ENCODE results near the gene GABRR2. TPM values are rescaled to one million over a fixed set of nuclear protein-coding genes. Genes with fewer than 3 reads are reported as not detected.

Gene GABRR2
- total RNA-seq, 1 experiment from 2014 or later: not detected

- Histone ChIP-seq H3K4me3 (ENCODE audit: insufficient read depth, low read depth, low read length) (no peak overlapping the region), H3K27me3 (ENCODE audit: control insufficient read depth, insufficient read depth, low read length) (peaks cover 6% of the 10 kb centered on the region; the same call in 1 of the 2 replicates), H3K36me3 (replicated peaks; ENCODE audit: control insufficient read depth, insufficient read depth, low read length) (no peaks in the 10 kb centered on the region)
- DNase-seq: no peak
Observed at GRCh38 chr6:89348372-89348771, 33.3 kb upstream of the GABRR2 start.

DNA sequence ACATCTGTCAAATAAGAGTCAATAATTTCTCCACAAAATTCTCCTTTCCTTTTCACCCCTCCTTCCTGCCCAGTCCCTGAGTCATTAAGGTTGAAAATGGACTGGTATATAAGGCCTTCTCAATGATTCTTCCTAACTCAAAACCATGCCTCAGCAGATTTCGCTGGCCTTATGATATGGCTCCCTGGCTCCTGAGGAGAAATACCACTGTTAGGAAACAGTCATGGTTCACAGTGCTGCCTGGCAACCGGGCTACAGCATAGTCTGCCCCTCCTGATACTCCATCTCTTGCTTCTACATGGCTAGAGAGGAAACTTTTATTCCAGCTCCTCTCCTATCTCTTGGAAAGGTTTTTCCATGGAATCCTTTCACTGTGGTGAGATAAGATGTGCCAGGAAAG lies 32.7 kb upstream of the GABRR2 start:
- DNase-seq: no peak
- no peak overlapping the region for H3K4me3 ChIP-seq (ENCODE audit: insufficient read depth, low read depth, low read length)

GRCh38 chr6:89346433-89346832 lies 31.3 kb upstream of the GABRR2 start:
- DNase-seq: no peak

More for the DNA sequence above, 32.7 kb upstream of the GABRR2 start:
- peaks cover 6% of the 10 kb centered on the region; the same call in 1 of the 2 replicates for H3K27me3 ChIP-seq (ENCODE audit: control insufficient read depth, insufficient read depth, low read length)
- no peaks in the 10 kb centered on the region for H3K36me3 ChIP-seq (replicated peaks; ENCODE audit: control insufficient read depth, insufficient read depth, low read length)

GRCh38 chr6:89339565-89339964 lies 24.5 kb upstream of the GABRR2 start:
- Histone ChIP-seq H3K4me3 (ENCODE audit: insufficient read depth, low read depth, low read length) (no peak overlapping the region), H3K36me3 (replicated peaks; ENCODE audit: control insufficient read depth, insufficient read depth, low read length) (no peaks in the 10 kb centered on the region), H3K27me3 (ENCODE audit: control insufficient read depth, insufficient read depth, low read length) (no peaks in the 10 kb centered on the region)
- DNase-seq: no peak

More at GRCh38 chr6:89346433-89346832, 31.3 kb upstream of the GABRR2 start:
- H3K27me3 ChIP-seq (ENCODE audit: control insufficient read depth, insufficient read depth, low read length): no peaks in the 10 kb centered on the region
- no peak overlapping the region for H3K4me3 ChIP-seq (ENCODE audit: insufficient read depth, low read depth, low read length)
- H3K36me3 ChIP-seq (replicated peaks; ENCODE audit: control insufficient read depth, insufficient read depth, low read length): no peaks in the 10 kb centered on the region

DNA sequence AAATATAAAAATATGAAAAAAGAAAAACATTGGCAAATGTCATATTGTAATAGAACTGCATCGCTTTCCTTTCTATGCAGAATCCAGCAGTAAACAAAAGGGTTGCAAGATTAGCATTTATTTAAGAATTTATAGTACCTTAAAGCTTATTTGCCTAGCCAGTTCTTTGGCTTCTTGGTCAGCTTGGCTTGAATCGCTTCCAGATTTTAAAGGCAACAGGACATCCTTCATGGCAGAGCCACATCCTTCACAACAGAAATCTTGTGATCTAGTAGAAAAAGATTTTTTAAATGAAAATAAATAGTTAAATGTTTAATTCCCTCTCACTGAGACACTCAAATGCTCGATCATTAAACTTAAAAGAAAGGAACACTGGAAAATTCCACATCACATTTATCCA lies 20.1 kb upstream of the GABRR2 start:
- Histone ChIP-seq H3K27me3 (ENCODE audit: control insufficient read depth, insufficient read depth, low read length) (no peaks in the 10 kb centered on the region), H3K36me3 (replicated peaks; ENCODE audit: control insufficient read depth, insufficient read depth, low read length) (no peaks in the 10 kb centered on the region), H3K4me3 (ENCODE audit: insufficient read depth, low read depth, low read length) (no peak overlapping the region)
- DNase-seq: no peak

- no peak for DNase-seq
- Histone ChIP-seq H3K4me3 (ENCODE audit: insufficient read depth, low read depth, low read length) (no peak overlapping the region), H3K27me3 (ENCODE audit: control insufficient read depth, insufficient read depth, low read length) (no peaks in the 10 kb centered on the region), H3K36me3 (replicated peaks; ENCODE audit: control insufficient read depth, insufficient read depth, low read length) (no peaks in the 10 kb centered on the region)
Observed at GRCh38 chr6:89330910-89331309, 15.8 kb upstream of the GABRR2 start.

DNA sequence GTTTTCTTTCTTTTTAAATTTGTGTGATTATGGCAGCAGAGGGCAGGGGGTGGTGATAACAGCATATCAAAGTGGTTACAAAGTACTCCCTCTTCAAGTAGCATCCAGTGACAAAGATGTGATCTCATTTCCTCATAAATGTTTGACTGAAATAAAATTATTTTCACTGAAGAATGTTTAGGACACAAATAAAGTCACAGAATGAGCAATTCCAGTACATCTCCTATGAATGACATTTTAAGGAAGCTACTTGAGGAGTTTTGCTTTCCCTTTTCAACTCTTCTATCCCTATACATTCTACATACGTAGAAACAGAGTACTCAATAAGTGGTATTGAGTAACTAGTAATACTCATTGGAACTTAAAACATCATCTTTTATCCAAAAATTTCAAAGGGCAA lies 13.9 kb upstream of the GABRR2 start:
- H3K36me3 ChIP-seq (replicated peaks; ENCODE audit: control insufficient read depth, insufficient read depth, low read length): no peaks in the 10 kb centered on the region

GRCh38 chr6:89324304-89324703 lies 9.2 kb upstream of the GABRR2 start:
- H3K4me3 ChIP-seq (ENCODE audit: insufficient read depth, low read depth, low read length): no peak overlapping the region
- DNase-seq: no peak
- no peaks in the 10 kb centered on the region for H3K36me3 ChIP-seq (replicated peaks; ENCODE audit: control insufficient read depth, insufficient read depth, low read length)
- H3K27me3 ChIP-seq (ENCODE audit: control insufficient read depth, insufficient read depth, low read length): no peaks in the 10 kb centered on the region

More for the DNA sequence above, 13.9 kb upstream of the GABRR2 start:
- H3K4me3 ChIP-seq (ENCODE audit: insufficient read depth, low read depth, low read length): no peak overlapping the region
- no peaks in the 10 kb centered on the region for H3K27me3 ChIP-seq (ENCODE audit: control insufficient read depth, insufficient read depth, low read length)
- no peak for DNase-seq

DNA sequence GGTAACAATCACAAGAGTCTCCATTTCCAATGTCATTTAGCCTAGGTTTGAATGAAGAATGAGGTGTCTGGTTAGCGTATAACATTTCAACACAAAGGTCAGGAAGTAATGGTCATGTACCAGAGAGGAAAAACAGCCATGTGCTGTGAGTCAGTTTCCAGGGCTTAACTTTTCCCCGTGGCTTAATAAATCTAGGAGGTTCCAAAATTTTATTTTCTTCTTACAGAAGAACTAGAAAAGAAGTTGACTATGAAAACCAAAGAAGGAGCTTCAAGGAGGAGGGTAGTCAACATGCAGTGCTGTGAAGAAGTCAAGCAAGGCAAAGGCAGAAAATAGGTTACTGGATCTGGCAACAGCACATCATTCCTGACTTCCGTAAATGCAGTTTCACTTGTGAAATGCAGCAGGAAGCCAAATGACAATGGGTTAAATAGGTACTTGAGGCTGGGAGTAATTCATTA lies 8.4 kb upstream of the GABRR2 start:
- Histone ChIP-seq H3K4me3 (ENCODE audit: insufficient read depth, low read depth, low read length) (no peak overlapping the region), H3K36me3 (replicated peaks; ENCODE audit: control insufficient read depth, insufficient read depth, low read length) (no peaks in the 10 kb centered on the region), H3K27me3 (ENCODE audit: control insufficient read depth, insufficient read depth, low read length) (no peaks in the 10 kb centered on the region)
- DNase-seq: no peak

DNA sequence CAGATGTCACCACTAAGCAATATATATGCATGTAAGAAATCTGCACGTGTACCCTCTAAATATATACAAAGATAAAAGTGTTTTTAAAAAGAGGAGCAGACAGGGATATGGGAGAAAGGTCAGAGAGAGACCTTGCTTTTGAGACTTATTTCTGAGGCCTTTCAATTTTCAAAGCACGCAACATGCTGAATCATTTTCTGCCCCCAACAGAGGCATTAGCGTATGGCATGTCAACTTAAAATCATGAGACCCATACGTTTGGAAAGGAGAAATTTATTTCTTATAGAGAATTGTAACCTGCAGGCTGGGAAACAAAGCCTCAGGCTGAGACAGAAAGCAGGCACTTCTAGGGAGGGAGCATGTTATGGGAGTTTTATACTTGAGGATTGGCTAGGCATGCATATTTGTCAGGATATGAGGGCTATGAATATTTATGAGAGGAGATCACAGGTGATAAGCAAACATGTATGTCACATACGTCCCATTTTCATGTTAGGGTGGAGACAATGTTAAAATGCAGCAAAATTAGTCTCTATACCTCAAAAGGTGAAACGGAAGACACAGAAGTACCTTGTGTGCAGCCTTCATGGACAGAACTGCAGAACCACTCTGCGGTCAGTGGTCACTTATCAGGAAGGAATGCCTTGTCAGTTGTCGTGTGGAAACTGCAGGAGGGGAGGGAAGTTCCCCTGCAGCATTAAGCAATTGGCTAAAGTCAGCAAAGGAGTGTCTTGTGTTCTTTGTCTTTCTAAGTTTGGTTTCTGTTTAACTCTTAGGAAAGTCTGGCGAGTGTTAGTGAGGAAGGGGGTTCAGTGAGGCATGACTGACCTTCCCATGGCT lies 6.3 kb upstream of the GABRR2 start:
- Histone ChIP-seq H3K4me3 (ENCODE audit: insufficient read depth, low read depth, low read length) (no peak overlapping the region), H3K36me3 (replicated peaks; ENCODE audit: control insufficient read depth, insufficient read depth, low read length) (no peaks in the 10 kb centered on the region), H3K27me3 (ENCODE audit: control insufficient read depth, insufficient read depth, low read length) (no peaks in the 10 kb centered on the region)
- no peak for DNase-seq

- no peak for DNase-seq
- Histone ChIP-seq H3K36me3 (replicated peaks; ENCODE audit: control insufficient read depth, insufficient read depth, low read length) (no peaks in the 10 kb centered on the region), H3K27me3 (ENCODE audit: control insufficient read depth, insufficient read depth, low read length) (no peaks in the 10 kb centered on the region), H3K4me3 (ENCODE audit: insufficient read depth, low read depth, low read length) (no peak overlapping the region)
Observed at GRCh38 chr6:89320012-89320559, 5.0 kb upstream of the GABRR2 start.

DNA sequence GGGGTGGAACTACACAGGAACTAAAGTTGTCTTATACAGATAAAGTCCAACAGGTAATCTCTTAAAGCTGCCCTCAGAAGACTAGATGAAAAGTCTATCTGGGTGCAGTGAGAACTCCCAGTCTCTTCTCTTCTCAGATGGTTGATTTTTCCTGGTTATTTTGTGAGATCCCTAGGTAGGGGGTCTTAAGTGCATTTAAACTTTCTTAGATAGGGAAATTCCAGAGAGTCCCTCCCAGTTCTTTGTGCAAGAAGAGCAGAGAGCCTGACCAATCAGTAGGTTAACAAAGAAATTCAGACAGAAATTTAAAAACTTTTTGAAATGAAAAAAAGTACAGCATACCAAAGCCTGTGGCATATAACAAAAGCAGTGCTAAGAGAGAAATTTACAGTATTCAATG lies 2.0 kb upstream of the GABRR2 start:
- H3K27me3 ChIP-seq (ENCODE audit: control insufficient read depth, insufficient read depth, low read length): no peaks in the 10 kb centered on the region
- no peak for DNase-seq
- no peaks in the 10 kb centered on the region for H3K36me3 ChIP-seq (replicated peaks; ENCODE audit: control insufficient read depth, insufficient read depth, low read length)
- no peak overlapping the region for H3K4me3 ChIP-seq (ENCODE audit: insufficient read depth, low read depth, low read length)

DNA sequence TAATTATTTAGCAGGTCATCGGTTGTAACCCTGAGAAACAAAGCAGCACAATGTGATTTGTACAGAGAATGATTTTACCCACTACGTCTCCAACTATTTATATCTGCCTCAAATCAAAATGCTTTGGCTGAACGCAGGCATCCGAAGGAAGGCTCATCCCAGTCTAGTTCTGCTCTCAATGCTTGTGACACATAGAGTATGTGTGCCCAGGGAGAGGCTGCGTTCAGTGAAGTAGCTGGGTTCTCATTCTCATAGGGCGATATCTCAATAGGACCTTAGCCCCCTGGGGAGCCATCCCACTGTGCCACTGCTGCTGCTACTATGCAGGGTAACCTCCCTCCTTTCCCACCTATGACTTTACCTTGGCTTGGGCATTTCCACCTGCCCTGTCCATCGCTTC lies 407 bp downstream of the GABRR2 start:
- H3K4me3 ChIP-seq (ENCODE audit: insufficient read depth, low read depth, low read length): no peak overlapping the region
- H3K36me3 ChIP-seq (replicated peaks; ENCODE audit: control insufficient read depth, insufficient read depth, low read length): no peaks in the 10 kb centered on the region
- H3K27me3 ChIP-seq (ENCODE audit: control insufficient read depth, insufficient read depth, low read length): no peaks in the 10 kb centered on the region
- DNase-seq: no peak

- Histone ChIP-seq H3K4me3 (ENCODE audit: insufficient read depth, low read depth, low read length) (no peak overlapping the region), H3K36me3 (replicated peaks; ENCODE audit: control insufficient read depth, insufficient read depth, low read length) (no peaks in the 10 kb centered on the region), H3K27me3 (ENCODE audit: control insufficient read depth, insufficient read depth, low read length) (no peaks in the 10 kb centered on the region)
- no peak for DNase-seq
Observed at GRCh38 chr6:89313006-89313405, 2.1 kb downstream of the GABRR2 start.

- H3K4me3 ChIP-seq (ENCODE audit: insufficient read depth, low read depth, low read length): no peak overlapping the region
- peak; percentile 78 for DNase-seq
- H3K36me3 ChIP-seq (replicated peaks; ENCODE audit: control insufficient read depth, insufficient read depth, low read length): no peaks in the 10 kb centered on the region
- H3K27me3 ChIP-seq (ENCODE audit: control insufficient read depth, insufficient read depth, low read length): no peaks in the 10 kb centered on the region
Observed at GRCh38 chr6:89311853-89312531, 3.1 kb downstream of the GABRR2 start.
